Neural progenitor cell (in vitro differentiated cells): Measurements from ENCODE around the gene TMX1. TPM values are rescaled to one million over a fixed set of nuclear protein-coding genes. Genes with fewer than 3 reads are reported as not detected.

Source experiments
- DNase-seq: peaks from one replicate; pipeline ENCODE4 v3.0.0-alpha.2; 2016; ENCODE audit warnings: low spot score
- H2AFZ ChIP-seq: fragments of 200-600 bp; sonication (generic); replicated peaks from 2 replicates; pipeline ENCODE4 v1.6.1; 2016; ENCODE audit warnings: antibody characterized with exemption
- H3F3A ChIP-seq: fragments of 200-600 bp; sonication (generic); 2 replicates; pipeline ENCODE4 v1.6.1; 2016; ENCODE audit warnings: antibody characterized with exemption, low read depth
- H3K27ac ChIP-seq: fragments of 200-600 bp; sonication (generic); 2 replicates; pipeline ENCODE4 v1.5.1; 2016; ENCODE audit warnings: mild to moderate bottlenecking
- H3K27me3 ChIP-seq: fragments of 200-600 bp; sonication (generic); 2 replicates; pipeline ENCODE4 v1.6.1; 2016; ENCODE audit warnings: mild to moderate bottlenecking, moderate library complexity
- H3K36me3 ChIP-seq: fragments of 200-600 bp; sonication (generic); 2 replicates; pipeline ENCODE4 v1.5.1; 2016
- H3K4me1 ChIP-seq: fragments of 200-600 bp; sonication (generic); 2 replicates; pipeline ENCODE4 v1.6.1; 2016; ENCODE audit warnings: mixed run types
- H3K4me2 ChIP-seq: fragments of 200-600 bp; sonication (generic); 2 replicates; pipeline ENCODE4 v1.6.1; 2016
- H3K4me3 ChIP-seq: fragments of 200-600 bp; sonication (generic); 2 replicates; pipeline ENCODE4 v1.5.1; 2016
- H3K79me2 ChIP-seq: fragments of 200-600 bp; sonication (generic); 2 replicates; pipeline ENCODE4 v1.6.1; 2016; ENCODE audit warnings: low read depth
- H3K9ac ChIP-seq: fragments of 200-600 bp; sonication (generic); 2 replicates; pipeline ENCODE4 v1.6.1; 2016
- H3K9me3 ChIP-seq: fragments of 200-600 bp; sonication (generic); 2 replicates; pipeline ENCODE4 v1.5.1; 2016; ENCODE audit warnings: low read depth
- H4K20me1 ChIP-seq: fragments of 200-600 bp; sonication (generic); 2 replicates; pipeline ENCODE4 v1.6.1; 2016; ENCODE audit warnings: low read depth
- H3K27ac Mint-ChIP-seq: 3 replicates; pipeline ENCODE4 v1.8.0; 2021; ENCODE audit warnings: mixed read lengths
- H3K27me3 Mint-ChIP-seq: 2 replicates; pipeline ENCODE4 v1.8.0; 2022; ENCODE audit warnings: low read depth, mild to moderate bottlenecking, inconsistent platforms, moderate library complexity, mixed read lengths; ENCODE audit not compliant: insufficient read depth
- H3K36me3 Mint-ChIP-seq: 3 replicates; pipeline ENCODE4 v1.8.0; 2021; ENCODE audit warnings: mixed read lengths
- H3K4me1 Mint-ChIP-seq: 3 replicates; pipeline ENCODE4 v1.8.0; 2021; ENCODE audit warnings: mixed read lengths
- H3K4me3 Mint-ChIP-seq: 3 replicates; pipeline ENCODE4 v1.8.0; 2021; ENCODE audit warnings: mild to moderate bottlenecking, moderate library complexity, mixed read lengths
- H3K9me3 Mint-ChIP-seq: 3 replicates; pipeline ENCODE4 v1.8.0; 2020; ENCODE audit warnings: mixed read lengths
- EZH2 ChIP-seq: fragments of 200-600 bp; sonication (generic); IDR thresholded peaks from 2 replicates; pipeline ENCODE4 v1.6.1; 2017; ENCODE audit warnings: antibody characterized with exemption, mild to moderate bottlenecking, moderate library complexity
- EZH2phosphoT487 ChIP-seq: fragments of 200-600 bp; sonication (generic); IDR thresholded peaks from 2 replicates; pipeline ENCODE4 v1.6.1; 2017; ENCODE audit warnings: antibody characterized with exemption
- total RNA-seq: library from RNA; depleted of rRNA; stranded (reverse); fragments of >200 nt; gene quantifications from 2 replicates; pipeline ENCODE4 v1.2.3, GENCODE V29; 2015; ENCODE audit warnings: low replicate concordance
- TF ChIP-seq, protein P1 (sequence below): fragments of 200-600 bp; sonication (generic); IDR thresholded peaks from 2 replicates; pipeline ENCODE4 v1.5.1; 2017; ENCODE audit warnings: antibody characterized with exemption, mild to moderate bottlenecking

The TMX1 gene
- total RNA-seq, 1 donor from 2014 or later, result 96.4 TPM

DNA sequence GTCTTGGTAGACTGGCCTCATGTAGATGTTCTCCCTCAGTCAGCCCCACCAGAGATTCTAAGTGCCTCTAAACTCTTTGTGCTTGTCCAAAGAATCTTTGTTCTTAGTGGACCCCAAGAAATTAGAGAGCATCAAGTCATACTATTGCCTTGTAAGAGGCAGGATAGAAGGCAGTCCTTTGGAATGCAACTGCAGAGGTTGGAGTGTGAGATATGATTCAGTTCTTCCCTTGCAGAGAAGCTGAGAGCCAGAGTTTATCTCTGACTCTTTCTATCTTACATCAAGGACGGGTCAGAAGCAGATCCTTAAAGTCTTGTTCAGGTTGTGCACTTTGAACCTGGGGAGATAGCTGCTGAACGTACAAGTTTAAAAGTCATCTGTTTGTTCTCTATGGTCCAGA, 21.1 kb downstream of the TMX1 start:
- Histone ChIP-seq H3K9ac (no peak overlapping the region), H3K27ac (no peak overlapping the region), H3F3A (peaks cover 7% of the 10 kb centered on the region), H3K4me3 (no peak overlapping the region), H2AFZ (no peak overlapping the region), H3K9me3 (no peaks in the 10 kb centered on the region), H3K79me2 (peaks cover 9% of the 10 kb centered on the region), H3K4me2 (no peak overlapping the region), H3K36me3 (peaks cover 19% of the 10 kb centered on the region), H3K4me1 (peaks cover 13% of the 10 kb centered on the region), H4K20me1 (no peaks in the 10 kb centered on the region), H3K27me3 (no peaks in the 10 kb centered on the region)
- TF ChIP-seq EZH2 (no peak), EZH2phosphoT487 (no peak)
- TF ChIP-seq, protein P1, sequence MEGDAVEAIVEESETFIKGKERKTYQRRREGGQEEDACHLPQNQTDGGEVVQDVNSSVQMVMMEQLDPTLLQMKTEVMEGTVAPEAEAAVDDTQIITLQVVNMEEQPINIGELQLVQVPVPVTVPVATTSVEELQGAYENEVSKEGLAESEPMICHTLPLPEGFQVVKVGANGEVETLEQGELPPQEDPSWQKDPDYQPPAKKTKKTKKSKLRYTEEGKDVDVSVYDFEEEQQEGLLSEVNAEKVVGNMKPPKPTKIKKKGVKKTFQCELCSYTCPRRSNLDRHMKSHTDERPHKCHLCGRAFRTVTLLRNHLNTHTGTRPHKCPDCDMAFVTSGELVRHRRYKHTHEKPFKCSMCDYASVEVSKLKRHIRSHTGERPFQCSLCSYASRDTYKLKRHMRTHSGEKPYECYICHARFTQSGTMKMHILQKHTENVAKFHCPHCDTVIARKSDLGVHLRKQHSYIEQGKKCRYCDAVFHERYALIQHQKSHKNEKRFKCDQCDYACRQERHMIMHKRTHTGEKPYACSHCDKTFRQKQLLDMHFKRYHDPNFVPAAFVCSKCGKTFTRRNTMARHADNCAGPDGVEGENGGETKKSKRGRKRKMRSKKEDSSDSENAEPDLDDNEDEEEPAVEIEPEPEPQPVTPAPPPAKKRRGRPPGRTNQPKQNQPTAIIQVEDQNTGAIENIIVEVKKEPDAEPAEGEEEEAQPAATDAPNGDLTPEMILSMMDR, result no peak
- peaks cover 27% of the 10 kb centered on the region for H3K36me3 Mint-ChIP-seq
- H3K27ac Mint-ChIP-seq, result no peak overlapping the region
- no peak for DNase-seq
- H3K9me3 Mint-ChIP-seq, result no peaks in the 10 kb centered on the region
- H3K27me3 Mint-ChIP-seq, result no peaks in the 10 kb centered on the region
- no peaks in the 10 kb centered on the region for H3K4me1 Mint-ChIP-seq
- no peak overlapping the region for H3K4me3 Mint-ChIP-seq

DNA sequence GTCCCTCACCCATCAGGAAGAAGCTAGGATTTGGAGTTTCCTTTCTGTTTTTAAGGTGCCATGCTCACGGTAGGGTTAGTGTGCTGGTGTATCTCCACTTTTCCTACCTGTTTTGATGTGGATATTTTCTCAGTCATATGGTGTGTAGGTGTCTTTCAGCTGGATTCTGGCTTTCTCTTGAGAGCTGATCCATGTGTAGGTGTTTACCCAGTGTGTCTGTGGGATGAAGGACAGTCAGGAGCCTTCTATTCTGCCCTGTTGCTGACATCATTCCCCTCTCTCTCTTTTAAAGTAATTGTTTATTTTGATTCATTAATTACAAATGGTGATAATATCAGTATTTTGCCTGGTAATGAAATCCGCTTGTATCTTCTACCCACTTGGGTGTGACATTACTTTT, 22.8 kb downstream of the TMX1 start:
- no peak overlapping the region for H3K4me3 Mint-ChIP-seq
- no peak overlapping the region for H3K27ac Mint-ChIP-seq
- no peak for DNase-seq

DNA sequence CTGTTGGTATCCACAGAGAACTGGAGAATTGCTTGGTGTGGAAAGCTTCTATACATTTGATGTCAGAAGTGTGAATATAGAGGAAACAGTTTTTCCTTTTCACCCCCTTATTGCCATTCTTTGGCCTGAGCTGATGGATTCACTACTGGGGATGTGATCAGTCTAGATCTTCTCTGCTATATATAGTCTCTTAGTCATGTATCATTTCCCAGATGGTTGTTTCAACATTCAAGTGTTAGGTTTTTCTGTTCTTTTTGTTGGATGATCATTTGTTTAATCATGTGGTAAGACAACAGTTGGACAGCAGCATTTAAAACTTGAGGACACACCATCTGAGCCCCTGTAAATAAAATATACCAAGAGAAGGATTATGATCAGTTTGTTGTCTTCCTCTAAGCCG, 29.6 kb downstream of the TMX1 start:
- no peaks in the 10 kb centered on the region for H4K20me1 ChIP-seq
- no peak overlapping the region for H3K4me2 ChIP-seq
- H3K27ac Mint-ChIP-seq, result no peak overlapping the region
- no peaks in the 10 kb centered on the region for H3K9me3 Mint-ChIP-seq
- H3F3A ChIP-seq, result no peaks in the 10 kb centered on the region
- no peaks in the 10 kb centered on the region for H3K9me3 ChIP-seq
- no peak overlapping the region for H2AFZ ChIP-seq
- H3K4me3 Mint-ChIP-seq, result no peak overlapping the region
- no peak for DNase-seq
- no peaks in the 10 kb centered on the region for H3K36me3 ChIP-seq
- no peaks in the 10 kb centered on the region for H3K4me1 Mint-ChIP-seq
- no peak for TF ChIP-seq EZH2
- TF ChIP-seq EZH2phosphoT487, result no peak
- TF ChIP-seq, protein P1, result no peak
- peaks cover 2% of the 10 kb centered on the region for H3K36me3 Mint-ChIP-seq
- no peaks in the 10 kb centered on the region for H3K4me1 ChIP-seq
- H3K27me3 Mint-ChIP-seq, result no peaks in the 10 kb centered on the region
- no peaks in the 10 kb centered on the region for H3K79me2 ChIP-seq
- H3K9ac ChIP-seq, result no peak overlapping the region
- H3K27ac ChIP-seq, result no peak overlapping the region
- no peak overlapping the region for H3K4me3 ChIP-seq
- H3K27me3 ChIP-seq, result no peaks in the 10 kb centered on the region

More for the DNA sequence above, 22.8 kb downstream of the TMX1 start:
- no peak overlapping the region for H3K4me3 ChIP-seq
- no peaks in the 10 kb centered on the region for H3K4me1 Mint-ChIP-seq
- H3K79me2 ChIP-seq, result peaks cover 9% of the 10 kb centered on the region
- H3K4me1 ChIP-seq, result peaks cover 13% of the 10 kb centered on the region
- H3K27ac ChIP-seq, result peak overlapping the region; percentile 77
- H3K9me3 ChIP-seq, result no peaks in the 10 kb centered on the region
- H3K36me3 Mint-ChIP-seq, result peaks cover 23% of the 10 kb centered on the region
- H3K9me3 Mint-ChIP-seq, result no peaks in the 10 kb centered on the region
- no peaks in the 10 kb centered on the region for H3K27me3 ChIP-seq
- no peaks in the 10 kb centered on the region for H4K20me1 ChIP-seq
- H3F3A ChIP-seq, result peaks cover 7% of the 10 kb centered on the region
- H3K9ac ChIP-seq, result no peak overlapping the region
- H2AFZ ChIP-seq, result no peak overlapping the region
- no peaks in the 10 kb centered on the region for H3K27me3 Mint-ChIP-seq
- peaks cover 9% of the 10 kb centered on the region for H3K36me3 ChIP-seq
- TF ChIP-seq EZH2phosphoT487 (no peak), EZH2 (no peak)
- TF ChIP-seq, protein P1, result no peak
- peak overlapping the region; percentile 39 for H3K4me2 ChIP-seq
